Superior temporal gyrus (tissue), 1 donor: ENCODE results near the gene SH3TC1.

ENCODE experiments used
- DNase-seq: peaks from one replicate; pipeline ENCODE4 v3.0.0-alpha.2; 2016; ENCODE audit errors: extremely low spot score

The SH3TC1 gene

DNA sequence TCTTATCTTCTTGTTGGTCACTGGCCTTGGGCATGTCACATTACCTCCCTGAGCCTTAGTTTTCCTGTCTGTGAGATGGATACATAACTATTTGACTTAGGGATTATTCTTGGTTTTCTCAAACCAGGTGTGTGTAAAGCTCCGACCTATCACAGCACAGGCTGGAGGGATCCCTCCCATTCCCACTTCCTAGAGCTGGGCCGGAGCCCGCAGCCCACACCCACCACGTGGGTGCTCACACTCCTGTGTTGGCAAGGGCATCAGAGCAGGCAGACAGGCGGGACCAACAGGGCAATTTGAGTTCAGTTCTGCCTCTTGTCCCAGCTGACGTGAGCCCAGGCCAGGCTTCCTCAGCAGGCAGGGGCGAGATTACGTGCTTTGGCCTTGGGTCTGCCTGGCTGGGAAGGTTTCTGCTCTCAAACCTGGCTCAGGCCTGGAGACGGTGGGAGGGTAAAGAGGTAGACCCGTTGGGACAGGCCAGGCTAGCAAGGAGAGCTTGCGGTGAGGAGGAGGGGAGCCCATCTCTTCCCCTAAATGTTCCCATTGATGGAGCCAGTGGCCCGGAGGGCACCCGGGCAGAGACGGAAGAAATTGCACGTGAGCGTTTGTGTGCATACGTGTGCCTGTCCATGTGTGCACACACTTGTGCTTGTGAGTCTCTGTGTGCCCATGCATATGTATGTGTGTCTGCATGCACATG, 734 bp upstream of the SH3TC1 start:
- no peak for DNase-seq

DNA sequence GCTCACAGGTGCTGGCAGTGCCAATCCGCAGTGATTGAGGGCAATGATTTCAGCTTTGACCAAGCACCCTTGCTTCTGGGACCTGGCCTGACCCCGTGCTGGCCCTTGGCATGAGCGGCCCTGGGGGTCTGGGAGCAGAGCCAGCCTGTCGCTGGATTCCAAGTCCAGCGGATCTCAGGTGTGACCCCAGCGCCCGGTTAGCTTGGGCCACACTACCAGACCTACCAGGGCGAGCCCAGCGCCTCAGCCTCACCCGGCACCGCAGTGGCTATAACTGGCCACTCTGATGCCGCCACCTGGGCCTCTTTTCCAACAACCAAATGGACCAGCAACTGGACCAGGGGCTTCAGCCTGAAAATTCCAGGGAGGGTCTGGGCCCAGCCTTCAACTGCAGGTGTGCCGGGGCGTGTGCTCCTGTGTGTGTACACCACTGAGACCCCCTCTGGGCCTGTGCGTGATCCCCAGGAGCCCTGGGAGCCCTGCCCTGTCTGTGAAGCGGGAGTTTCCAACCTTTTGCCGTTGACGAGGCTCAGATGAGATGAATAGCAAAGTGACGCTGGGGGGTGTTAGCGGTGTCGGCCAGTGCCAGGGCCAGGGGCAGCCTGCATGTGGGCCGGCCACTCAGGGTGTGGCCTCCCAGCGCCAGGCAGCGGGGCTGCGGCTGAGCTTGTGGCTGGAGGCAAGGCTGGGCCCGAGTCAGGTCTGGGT, 658 bp downstream of the SH3TC1 start:
- DNase-seq, result no peak

DNA sequence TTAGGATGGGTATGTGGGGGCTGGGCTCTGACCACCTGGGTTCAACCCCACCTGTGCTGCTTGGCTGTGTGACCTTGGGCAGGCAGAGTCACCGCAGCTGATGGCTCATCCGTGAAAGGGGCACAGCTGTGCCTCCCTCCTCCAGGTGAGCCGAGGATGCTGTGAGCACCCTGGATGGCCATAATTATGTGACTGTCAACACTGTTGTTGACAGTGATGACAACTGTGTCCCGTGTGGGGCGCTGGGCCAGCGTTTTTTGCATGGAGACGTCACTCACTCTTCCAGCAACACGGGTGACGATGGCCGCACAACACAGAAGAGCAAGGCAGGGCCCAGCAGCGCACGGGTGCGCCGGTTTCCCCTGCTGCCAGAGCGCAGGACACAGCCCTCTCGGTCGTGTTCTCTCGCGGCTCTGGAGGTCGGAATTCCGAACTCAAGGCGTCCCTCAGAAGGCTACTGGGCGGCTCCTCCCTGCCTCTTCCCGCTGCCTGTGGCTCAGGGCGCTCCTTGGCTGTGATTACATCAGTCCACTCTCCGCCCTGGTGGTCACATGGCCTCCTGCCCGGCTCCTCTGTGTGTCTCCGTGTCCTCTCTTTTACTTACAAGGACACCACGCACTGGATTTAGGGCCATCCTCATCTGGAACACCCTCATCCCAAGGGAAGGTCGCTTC, 1.3 kb downstream of the SH3TC1 start:
- no peak for DNase-seq

DNA sequence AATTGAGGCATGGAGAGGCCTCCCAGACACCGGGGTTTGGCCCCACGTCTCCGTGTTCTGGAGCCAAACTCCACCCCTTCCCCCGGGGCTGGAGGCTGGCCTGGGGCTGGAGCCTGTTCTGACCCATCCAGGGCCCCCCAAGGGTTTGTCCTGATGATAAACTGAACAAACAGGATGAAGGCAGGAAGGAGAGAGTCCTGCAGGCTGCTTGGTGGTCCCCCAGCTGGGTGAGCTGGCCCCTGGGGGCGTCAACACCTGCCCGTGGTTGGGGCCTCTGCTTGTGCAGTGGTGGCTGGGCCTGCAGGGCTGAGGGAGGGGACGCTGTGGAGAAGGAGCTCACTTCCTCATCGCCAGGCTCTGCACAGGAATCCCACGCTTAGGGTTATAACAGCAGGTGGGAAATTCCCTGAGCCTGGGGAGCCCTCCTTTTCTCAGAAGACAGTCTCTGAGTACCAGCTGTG, 2.3 kb downstream of the SH3TC1 start:
- DNase-seq, result no peak

DNA sequence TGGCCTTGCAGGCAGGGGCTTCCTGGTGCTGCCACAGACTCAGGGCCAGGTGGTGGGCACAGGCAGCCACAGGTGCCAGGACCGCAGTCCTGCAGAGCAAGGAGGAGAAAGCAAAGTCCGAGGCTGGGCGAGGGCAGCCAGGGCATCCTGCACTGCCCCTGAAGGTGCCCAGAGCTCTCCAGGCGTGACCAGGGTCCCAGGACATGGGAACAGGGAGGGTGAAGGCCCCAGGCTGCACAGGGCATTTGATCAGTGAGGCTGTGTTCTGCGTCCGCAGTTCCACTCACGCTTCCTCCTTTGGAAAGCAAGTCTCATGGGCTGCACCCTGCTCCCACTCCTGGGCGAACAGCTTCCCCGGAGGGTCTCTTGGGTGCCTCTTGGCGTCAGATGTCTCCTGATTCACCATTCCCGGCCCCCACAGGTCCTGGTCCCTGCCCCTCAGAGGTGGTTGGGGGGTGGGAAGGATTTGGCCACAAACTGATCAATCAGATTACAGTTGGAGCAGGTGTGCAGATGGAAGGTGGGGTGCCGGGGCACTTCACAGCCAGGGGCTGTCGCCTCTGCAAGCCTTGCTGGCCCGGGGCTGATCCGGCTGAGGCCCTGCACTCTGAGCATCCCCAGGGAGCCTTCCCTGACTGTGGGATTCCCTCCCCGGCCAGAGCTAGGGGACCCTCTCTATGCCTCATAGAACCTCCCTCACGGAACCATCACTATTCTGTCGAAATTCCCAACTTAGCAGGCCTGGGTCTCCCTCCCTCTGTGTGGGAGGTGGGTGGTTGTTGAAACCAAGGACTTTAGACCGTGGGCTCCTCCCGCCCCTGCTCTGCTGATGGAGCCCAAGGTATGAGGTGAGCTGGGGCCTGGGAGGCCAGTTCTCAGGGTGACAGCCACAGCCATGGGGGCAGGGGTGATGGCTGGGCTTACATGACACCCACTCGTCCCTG, 3.3 kb downstream of the SH3TC1 start:
- DNase-seq, result no peak

DNA sequence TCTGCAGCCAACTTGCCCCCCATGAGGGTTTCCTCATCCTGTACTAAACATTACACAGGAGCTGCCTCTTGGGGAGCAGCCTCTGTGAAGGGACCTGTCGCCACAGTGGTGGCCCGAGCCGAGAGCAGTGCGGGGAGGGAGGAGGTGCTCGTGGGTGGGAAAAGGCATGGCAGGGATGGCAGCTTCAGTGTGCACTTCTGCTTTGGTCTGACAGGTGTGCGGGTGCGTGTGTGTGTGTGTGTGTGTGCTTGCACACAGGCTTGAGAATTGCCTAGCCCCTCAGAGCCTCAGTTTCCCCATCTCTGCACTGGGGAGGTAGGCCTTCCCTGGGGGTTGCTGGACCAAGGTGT, 3.9 kb downstream of the SH3TC1 start:
- no peak for DNase-seq

DNA sequence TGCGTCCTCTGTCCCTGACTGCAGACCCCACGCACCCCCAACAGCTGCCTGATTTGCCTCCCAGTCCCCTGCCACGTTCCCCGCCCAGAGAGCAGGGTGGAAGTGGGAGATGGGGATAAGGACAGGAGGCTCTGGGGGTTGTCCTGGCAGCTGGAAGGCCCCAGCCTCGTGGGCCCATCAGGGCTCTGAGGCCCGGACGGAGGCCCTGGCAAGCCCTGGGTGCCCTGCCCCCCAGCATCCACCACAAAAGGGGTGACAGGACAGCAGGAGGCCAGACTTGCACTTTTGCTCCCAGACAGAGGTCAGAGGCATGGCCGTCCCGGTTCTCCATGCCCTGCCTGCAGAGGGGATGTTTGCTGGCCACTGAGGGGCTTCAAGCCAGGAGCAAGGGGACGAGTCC, 4.7 kb downstream of the SH3TC1 start:
- DNase-seq, result no peak

DNA sequence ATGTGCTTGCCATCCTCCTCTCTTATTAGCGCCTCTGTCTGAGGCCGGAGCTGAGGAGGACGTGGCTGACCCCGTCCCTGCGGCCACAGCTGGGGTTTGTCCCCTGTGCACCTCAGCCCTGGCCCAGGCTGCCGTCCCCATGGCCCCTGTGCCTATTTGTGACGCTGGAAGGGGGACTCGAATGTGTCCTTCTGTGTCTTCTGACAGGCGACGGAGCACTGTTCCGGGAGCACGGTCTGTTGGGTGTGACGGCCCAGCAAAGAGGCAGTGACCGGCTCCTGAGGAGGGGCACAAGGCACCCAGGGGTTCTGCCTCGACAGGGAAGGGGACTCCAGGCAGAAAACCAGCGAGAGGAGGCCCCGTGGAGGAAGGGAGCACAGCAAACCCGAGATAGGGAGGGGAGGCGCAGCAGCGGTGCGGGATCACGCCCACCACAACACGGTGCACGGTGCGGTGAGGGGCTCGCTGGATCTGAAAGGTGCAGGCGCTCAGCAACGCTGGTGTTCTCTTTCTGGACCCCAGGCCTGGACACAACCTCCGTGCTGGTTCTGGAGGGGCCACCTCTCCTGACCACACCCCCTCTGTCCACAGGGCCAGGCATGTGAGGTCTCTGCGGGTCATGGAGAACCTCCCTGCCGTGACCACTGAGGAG, 5.6 kb downstream of the SH3TC1 start:
- no peak for DNase-seq

DNA sequence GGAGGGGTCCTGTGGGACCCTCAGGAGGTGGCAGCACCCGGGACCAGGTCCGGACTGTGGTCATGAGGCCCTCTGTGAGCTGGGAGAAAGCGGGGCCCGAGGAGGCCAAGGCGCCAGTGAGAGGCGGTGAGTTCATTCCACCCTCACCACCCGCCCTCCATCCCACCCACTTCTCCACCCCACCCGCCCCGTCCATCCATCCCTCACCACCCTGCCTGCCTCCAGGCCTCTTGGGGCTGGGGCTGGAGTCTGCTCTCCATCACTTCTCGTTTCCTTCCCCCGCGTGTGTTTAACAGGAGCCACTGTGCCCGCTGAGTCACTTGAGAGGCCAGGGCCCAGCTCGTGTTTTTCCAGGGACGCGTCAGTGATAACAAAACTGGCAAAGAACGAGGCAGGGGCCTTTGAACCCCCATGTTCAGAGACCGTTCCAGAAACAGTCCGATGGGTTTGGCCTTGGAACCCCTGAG, 6.2 kb downstream of the SH3TC1 start:
- no peak for DNase-seq

DNA sequence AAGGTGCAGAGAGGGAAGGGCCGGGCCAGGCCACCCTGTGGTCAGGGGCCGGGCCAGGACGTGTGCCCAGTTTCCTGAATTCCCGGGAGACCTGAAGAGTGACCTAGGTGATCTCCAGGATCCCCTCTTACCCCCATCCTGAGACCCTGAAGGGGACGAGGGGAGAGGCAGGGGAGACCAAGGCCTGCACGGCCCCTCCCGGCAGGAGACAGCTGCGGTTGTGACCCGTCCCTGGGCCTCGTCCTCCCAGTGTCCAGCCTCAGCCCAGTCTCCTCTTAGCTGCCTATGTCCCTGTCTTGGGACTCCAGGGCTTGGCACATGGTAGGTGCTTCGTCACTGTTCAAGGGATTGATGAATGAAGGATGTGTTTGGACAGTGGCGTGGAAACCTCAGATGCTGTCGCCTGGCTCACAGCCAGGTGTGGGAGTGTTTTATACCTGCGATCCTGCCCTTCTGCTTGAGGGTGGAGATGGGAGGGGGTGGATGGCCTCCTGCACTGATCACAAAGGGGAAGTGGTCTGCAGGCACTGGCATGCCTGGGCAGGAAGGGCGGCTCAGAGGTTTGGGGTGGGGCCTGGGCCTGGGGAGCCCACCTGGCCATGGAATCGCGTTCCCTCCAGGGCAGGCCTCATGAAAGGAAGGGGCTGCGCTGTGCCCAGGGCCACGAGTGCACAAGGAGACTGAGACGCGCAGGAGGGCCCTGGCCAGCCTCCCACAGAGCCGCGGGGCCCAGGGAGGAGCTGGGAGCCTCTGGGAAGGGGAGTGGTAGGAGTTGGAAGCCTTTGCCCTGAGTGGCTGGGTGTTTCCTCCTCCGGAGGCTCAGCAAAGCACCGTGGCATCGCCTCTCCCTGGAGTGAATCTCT, 6.9 kb downstream of the SH3TC1 start:
- DNase-seq, result no peak

DNA sequence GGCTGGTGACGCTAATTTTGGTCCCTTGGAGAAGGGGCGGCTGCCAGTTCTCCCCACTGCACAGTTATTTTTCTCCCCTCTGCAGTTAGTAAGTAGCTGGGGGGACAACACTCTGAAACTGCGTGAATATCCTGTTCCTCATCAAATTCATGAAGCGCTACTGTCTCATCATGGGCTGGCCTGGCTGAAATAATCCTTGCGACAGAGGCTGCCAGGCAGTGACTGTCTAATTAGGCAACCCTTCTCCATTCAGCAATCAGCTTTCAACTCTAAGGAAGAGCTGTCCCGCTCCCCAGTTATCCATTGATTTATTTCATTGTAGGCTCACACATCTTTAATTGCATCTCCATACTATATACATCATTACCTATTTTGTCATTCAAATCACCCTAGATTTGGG, 8.2 kb downstream of the SH3TC1 start:
- no peak for DNase-seq

DNA sequence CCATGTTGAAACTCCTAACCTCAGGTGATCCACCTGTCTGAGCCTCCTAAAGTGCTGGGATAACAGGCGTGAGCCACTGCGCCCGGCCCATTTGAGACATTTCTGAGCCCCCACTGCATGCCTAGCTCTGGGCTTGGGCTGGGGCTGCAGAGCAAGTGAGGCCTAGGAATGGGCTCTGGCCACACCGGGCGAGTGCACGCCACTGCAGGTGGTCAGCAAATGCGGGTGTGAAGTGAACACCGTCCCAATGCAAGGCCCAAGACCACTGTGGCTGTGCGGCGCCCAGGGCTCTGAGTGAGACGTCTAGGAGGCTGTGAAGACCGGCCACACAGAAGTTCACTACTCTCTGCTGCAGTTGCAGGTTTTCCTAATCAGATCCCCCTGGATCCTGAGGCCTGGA, 9.5 kb downstream of the SH3TC1 start:
- no peak for DNase-seq

DNA sequence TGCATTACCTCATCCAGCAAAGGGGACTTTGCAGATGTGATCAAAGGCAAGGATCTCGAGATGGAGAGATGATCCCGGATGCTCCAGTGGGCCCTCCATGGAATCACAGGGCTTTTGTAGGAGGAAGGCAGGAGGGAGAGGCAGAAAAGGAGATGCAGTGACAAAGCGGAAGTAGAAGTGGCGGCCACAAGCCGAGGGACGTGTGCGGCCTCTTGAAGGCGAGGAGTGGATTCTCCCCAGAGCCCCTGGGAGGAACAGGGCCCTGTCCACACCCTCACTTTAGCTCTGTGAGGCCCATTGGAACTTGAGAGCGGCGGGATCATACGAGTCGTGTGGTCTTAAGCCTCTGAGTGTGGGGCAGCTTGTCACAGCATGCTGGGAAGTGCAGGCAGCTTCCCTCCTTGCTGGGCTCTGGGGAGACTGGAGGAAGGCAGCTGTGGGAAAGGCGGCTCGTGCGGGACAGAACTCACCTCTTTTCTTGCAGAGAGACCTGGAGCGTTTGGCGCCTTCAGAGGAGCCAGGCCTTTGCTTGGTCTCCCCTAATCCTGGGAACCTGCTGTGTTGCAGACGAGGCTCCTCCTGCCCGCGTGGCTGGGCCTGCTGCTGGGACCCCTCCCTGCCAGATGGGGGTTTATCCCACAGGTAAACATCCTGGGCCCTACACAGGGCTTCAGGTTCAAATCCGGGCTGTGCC, 10.2 kb downstream of the SH3TC1 start:
- DNase-seq, result no peak

DNA sequence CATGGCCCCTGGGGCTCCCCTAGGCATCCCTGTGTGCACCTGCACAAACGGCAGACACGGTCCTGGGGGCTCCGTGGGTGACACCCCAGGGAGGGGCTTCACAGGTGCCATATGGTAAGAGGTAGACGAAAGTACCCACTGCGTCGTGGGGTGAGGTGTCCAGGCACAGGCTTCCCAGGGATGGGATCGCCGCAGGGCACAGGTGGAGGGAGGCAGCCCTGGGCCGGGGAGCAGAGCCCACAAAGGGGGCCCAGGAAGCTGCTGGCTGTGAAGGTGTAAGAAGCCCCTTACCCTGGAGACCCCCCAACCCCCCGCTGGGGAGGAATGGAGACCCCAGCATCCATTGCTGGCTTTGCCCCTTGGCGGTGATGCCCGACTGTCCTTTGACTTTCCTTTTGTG, 10.9 kb downstream of the SH3TC1 start:
- DNase-seq, result no peak

DNA sequence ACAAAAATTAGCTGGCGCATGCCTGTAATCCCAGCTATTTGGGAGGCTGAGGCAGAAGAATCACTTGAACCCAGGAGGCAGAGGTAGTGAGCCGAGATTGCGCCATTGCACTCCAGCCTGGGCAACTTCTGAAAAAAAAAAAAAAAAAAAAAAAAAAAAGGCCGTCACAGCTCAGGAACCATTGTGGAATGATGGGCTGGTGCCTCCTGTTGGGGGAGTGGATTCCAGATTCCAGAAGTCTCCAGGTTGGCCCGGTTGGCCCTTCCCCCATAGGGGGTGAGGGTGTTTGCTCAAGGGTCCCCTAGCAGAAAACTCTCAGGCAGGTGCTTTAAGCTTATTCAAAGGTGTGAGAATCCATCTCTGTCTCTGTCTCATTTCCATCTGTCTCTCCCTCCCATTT, 11.5 kb downstream of the SH3TC1 start:
- DNase-seq, result no peak

DNA sequence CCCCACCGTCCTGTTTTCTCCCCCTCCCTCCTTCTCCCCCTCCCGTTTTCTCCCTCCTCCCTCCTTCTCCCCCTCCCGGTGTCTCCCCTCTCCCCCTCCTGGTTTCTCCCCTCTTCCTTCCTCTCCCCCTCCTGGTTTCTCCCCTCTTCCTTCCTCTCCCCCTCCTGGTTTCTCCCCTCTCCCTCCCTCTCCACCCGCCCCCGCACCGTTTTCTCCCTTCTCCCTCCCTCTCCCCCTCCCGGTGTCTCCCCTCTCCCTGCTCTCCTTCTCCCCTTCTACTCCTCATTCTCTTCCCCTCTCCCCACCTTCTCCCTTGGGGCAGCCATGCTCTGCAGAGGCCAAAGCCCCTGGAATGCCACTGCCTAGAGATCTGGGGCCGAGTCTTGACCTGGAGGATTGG, 12.2 kb downstream of the SH3TC1 start:
- DNase-seq, result no peak

DNA sequence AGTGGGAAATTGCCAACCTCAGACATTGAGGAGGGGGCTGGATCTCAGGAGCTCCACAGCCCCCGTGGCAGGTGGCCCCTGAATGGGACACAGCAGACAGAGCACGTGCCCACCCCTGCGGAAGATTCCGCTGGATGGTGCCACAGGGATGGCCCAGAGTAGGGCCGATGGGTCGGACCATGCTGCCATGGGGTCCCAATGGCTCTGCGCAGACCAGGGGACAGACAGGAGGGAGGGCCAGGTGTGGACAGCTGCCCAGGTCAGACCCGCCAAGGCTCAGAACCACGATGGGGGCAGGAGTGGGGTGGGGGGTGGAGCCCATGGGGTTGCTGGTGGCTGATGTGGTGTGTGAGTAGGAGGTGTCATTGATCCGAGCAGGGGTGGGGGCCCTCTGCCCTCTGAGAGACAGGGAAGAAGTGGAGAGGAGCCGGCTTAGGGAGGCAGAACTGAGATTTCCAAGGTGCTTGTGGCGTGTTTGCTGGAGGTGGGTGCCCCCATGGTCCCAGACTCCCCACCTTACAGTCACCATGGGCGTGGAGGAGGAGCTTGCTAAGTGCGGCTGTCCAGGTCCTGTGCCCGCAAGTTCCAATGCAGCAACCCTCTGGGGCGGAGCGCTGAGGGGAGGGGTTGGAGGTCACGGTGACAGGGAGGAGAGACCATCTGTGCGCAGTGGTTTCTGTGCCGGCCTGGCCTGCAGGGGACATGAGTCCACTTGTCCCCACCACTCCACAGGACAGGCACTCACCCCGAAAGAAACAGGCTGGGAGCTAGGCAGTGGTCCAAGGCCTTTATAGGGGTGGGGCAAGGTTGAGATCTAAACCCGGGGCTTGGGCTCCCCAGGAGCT, 12.9 kb downstream of the SH3TC1 start:
- no peak for DNase-seq

DNA sequence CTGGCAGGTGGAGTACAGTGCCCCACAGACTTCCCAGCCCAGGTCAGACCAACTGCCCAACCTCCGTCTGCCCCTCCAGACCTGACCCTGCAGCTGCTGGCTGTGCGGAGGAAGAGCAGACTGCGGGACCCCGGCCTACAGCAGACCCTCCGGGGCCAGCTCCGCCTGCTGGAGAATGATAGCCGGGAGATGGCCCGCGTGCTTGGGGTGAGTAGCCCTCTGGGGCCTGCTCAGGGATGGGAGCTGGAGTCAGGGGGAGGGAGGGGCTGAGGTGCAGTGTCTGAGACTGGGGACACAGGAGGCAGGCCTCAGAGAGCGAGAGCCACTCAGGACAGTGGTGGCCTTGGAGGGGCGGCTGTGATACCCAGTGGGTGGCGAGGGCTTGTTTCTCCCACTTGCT, 13.5 kb downstream of the SH3TC1 start:
- DNase-seq, result no peak

DNA sequence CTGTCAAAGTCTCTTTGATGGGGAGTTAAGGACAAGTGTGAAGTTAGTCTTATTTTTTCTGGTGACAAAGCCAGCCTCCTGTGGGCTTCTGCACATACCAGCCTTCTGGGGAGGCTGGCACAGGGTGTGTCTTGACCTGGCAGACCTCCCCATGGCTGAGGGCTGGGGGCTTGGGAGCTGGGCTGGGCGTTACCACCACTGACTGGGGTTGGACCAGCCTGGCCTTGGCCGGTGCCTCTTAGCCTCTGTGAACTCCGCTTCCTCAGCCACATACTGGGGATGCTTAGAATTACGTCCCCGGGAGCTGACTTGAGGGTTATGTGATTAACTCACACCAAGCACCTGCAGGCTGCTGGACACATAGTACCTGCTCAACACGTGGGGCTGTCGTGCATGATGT, 14.0 kb downstream of the SH3TC1 start:
- no peak for DNase-seq
